ENCODE results near the gene LCN1.

Gene LCN1

GRCh38 chr9:135478829-135479468, 42.3 kb upstream of the LCN1 start:
- no peak for DNase-seq (ENCODE audit: extremely low spot score)
- no peak for TF ChIP-seq CTCF (IDR thresholded peaks at IDR 0.05; ENCODE audit: control extremely low read depth, extremely low read depth, low read depth, missing control alignments)
- POLR2A ChIA-PET, result no interaction called here
- CTCF ChIA-PET, result no interaction called here

GRCh38 chr9:135479469-135480052, 41.7 kb upstream of the LCN1 start, which contains the start of gene PPP1R26:
Gene PPP1R26, plus strand, starts transcription at chr9:135479782. Its CDS starts 4,729 bp downstream, at chr9:135484511.
- POLR2A ChIA-PET, result no interaction called here
- CTCF ChIA-PET, result no interaction called here
- no peak for DNase-seq (ENCODE audit: extremely low spot score)
- TF ChIP-seq CTCF (IDR thresholded peaks at IDR 0.05; ENCODE audit: control extremely low read depth, extremely low read depth, low read depth, missing control alignments), result no peak

- POLR2A ChIA-PET, result no interaction called here
- CTCF ChIA-PET, result interaction anchor here (1.0 to 1.2 kb wide), 2 partner anchors 19 to 25 kb away, joined by 3 to 6 read pairs; a partner anchor contains a TSS
- DNase-seq (ENCODE audit: extremely low spot score), result peak; percentile 36
- no peak for TF ChIP-seq CTCF (IDR thresholded peaks at IDR 0.05; ENCODE audit: control extremely low read depth, extremely low read depth, low read depth, missing control alignments)
These were observed 40.9 kb upstream of the LCN1 start for GRCh38 chr9:135480071-135480939.

- no peak for DNase-seq (ENCODE audit: extremely low spot score)
- ChIA-PET POLR2A (no interaction called here), CTCF (interaction anchor here (1.0 to 1.2 kb wide), 2 partner anchors 19 to 24 kb away, joined by 3 to 6 read pairs; a partner anchor contains a TSS)
- TF ChIP-seq CTCF (IDR thresholded peaks at IDR 0.05; ENCODE audit: control extremely low read depth, extremely low read depth, low read depth, missing control alignments), result no peak
These were observed 40.3 kb upstream of the LCN1 start for GRCh38 chr9:135480940-135481310.

- ChIA-PET CTCF (interaction anchor here (1.5 kb wide), 1 partner anchor 69 kb away, joined by 3 read pairs; no protein-coding TSS in a partner anchor), POLR2A (no interaction called here)
- no peak for TF ChIP-seq CTCF (IDR thresholded peaks at IDR 0.05; ENCODE audit: control extremely low read depth, extremely low read depth, low read depth, missing control alignments)
- no peak for DNase-seq (ENCODE audit: extremely low spot score)
These were observed 39.1 kb upstream of the LCN1 start for GRCh38 chr9:135482015-135482754.
